Large intestine (tissue), 3 donors: ENCODE data around the gene SYF2. TPM values are rescaled to one million over a fixed set of nuclear protein-coding genes. Genes with fewer than 3 reads are reported as not detected.
"Not testable (repeated sequence)": the region's sequence is repeated elsewhere in the genome, so short reads cannot be mapped to it uniquely, and the experiment has no call there.

Source experiments
- DNase-seq, 2 donors: peaks; one replicate each; pipeline versions ENCODE4 v3.0.0 to v3.0.0-alpha.2; 2013
- H3K27ac ChIP-seq: one replicate; pipeline ENCODE4 v1.5.1; 2013; ENCODE audit warnings: low read length
- H3K27me3 ChIP-seq: 2 replicates; pipeline ENCODE4 v1.6.1; 2013; ENCODE audit warnings: low read length; ENCODE audit not compliant: control insufficient read depth, insufficient read depth
- H3K36me3 ChIP-seq: 2 replicates; pipeline ENCODE4 v1.6.1; 2013; ENCODE audit warnings: low read length; ENCODE audit not compliant: control insufficient read depth, insufficient read depth
- H3K4me1 ChIP-seq: one replicate; pipeline ENCODE4 v1.6.1; 2013; ENCODE audit warnings: low read length; ENCODE audit not compliant: control insufficient read depth, insufficient read depth
- H3K4me3 ChIP-seq: one replicate; pipeline ENCODE4 v1.5.1; 2013; ENCODE audit warnings: low read length
- H3K9me3 ChIP-seq: one replicate; pipeline ENCODE4 v1.6.1; 2013; ENCODE audit warnings: mild to moderate bottlenecking, low read depth, low read length, moderate library complexity; ENCODE audit not compliant: control insufficient read depth
- WGBS: methylation state at CpG from one replicate; pipeline ENCODE4 v1.1.5; 2013; ENCODE audit warnings: low lambda C conversion rate; ENCODE audit not compliant: insufficient coverage; 5-methylcytosine and 5-hydroxymethylcytosine counted together
- polyA plus RNA-seq: library from polyadenylated mRNA; unstranded; fragments of 120-200 nt; gene quantifications from one replicate; pipeline ENCODE4 v1.2.1, GENCODE V29; 2013

Gene SYF2
- polyA plus RNA-seq, 1 donor, result 70.3 TPM

- not testable (repeated sequence) for H3K9me3 ChIP-seq, H3K36me3 ChIP-seq, H3K4me1 ChIP-seq, H3K27me3 ChIP-seq
- WGBS, result no CpG with 5 or more reads among the region's 56 CpGs
- peak; percentile 77 to 82 for DNase-seq
- Histone ChIP-seq H3K27ac (peak overlapping the region; percentile 59), H3K4me3 (peak overlapping the region; percentile 51)
These were observed 35.2 kb upstream of the SYF2 start for GRCh38 chr1:25267288-25268142.

DNA sequence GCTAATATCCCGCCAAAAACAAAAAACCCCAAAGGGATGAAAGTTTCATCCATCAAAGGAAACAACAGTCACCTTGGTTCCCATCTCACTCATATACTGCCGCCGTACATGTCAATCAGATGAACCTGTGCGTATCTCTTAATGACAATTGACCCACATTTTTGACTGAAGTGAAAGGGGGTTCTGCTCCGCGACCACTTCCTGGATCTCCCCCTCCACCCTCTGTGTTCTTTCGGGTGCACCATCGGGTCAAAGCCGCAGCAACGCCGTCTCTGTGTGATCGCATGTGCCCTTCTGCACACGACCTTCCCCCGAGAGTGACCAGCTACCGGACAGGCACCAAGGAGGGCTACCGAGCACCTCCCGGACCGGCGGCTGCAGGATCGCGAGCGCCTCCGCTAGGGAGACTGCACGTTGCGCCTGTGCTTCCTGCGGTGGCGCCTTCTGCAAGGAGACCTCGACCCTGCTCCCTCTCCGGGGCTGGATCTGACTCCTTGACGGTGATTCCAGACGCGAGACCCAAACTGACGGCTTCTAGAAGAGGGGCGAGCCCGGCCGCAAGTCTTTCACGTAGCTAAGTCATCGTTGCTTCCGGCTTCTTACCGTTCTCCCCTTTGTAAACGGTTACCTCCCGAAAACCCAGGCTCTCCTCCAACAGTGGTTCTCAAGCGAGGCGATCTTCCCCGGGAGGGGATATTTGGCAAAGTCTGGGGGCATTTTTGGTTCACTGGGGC lies 34.4 kb upstream of the SYF2 start:
- peak overlapping the region; percentile 51 for H3K4me3 ChIP-seq
- not testable (repeated sequence) for H3K27me3 ChIP-seq, H3K4me1 ChIP-seq, H3K27ac ChIP-seq, H3K36me3 ChIP-seq, H3K9me3 ChIP-seq
- no CpG with 5 or more reads among the region's 45 CpGs for WGBS
- peak in 1 of 2 donors; percentile 11 for DNase-seq

DNA sequence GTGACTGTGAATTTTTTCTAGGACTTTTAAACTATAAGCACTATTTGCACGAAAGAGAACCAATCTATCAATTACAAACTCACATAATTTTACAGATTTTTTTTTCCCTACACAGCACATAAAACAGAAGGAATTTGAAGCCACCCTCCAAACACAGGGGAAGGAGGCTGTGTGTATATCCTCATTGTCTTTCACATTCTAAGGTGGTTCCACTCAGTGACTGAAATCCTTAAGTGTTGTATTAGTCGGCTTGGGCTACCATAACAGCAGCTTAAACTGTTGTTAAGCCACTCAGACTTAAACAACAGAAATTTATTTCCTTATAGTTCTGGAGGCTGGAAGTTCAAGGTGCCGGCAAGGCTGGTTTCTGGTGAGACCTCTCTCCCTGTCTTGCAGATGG lies 28.0 kb upstream of the SYF2 start:
- not testable (repeated sequence) for H3K36me3 ChIP-seq, H3K4me3 ChIP-seq, H3K4me1 ChIP-seq, DNase-seq, H3K9me3 ChIP-seq, H3K27me3 ChIP-seq, H3K27ac ChIP-seq
- WGBS, result 60% methylated on average over 1 of the region's 3 CpGs

GRCh38 chr1:25259813-25260212 lies 27.5 kb upstream of the SYF2 start:
- not testable (repeated sequence) for H3K36me3 ChIP-seq, H3K27ac ChIP-seq, DNase-seq, H3K9me3 ChIP-seq, H3K4me3 ChIP-seq, H3K27me3 ChIP-seq, H3K4me1 ChIP-seq
- WGBS, result no CpG with 5 or more reads among the region's 7 CpGs

DNA sequence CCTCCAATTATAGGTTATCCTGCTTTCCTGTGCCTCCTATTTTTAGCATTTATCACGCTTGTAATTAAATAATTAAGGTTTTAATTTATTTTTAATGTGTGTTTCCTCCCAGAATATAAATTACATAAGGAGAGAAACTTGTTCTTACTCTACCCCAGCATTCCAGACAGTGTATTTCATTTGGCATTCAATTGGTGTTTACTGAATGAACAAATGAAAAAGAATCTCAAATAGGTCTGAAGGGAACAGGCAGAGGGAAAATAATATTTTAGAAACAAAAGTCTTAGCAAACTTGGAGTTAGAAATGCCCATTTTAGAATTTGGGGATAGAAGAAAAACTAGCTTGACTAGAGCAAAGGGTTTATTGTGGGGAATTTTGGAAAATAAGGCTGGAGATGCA lies 24.9 kb upstream of the SYF2 start:
- H3K27ac ChIP-seq, result no peak overlapping the region
- WGBS, result 100% methylated on average over 1 of the region's 1 CpG
- no peaks in the 10 kb centered on the region for H3K36me3 ChIP-seq
- no peak overlapping the region for H3K4me3 ChIP-seq
- H3K4me1 ChIP-seq, result no peaks in the 10 kb centered on the region
- H3K9me3 ChIP-seq, result no peaks in the 10 kb centered on the region
- H3K27me3 ChIP-seq, result no peaks in the 10 kb centered on the region
- DNase-seq, result no peak

- no peak for DNase-seq
- Histone ChIP-seq H3K4me3 (no peak overlapping the region), H3K4me1 (no peaks in the 10 kb centered on the region), H3K9me3 (no peaks in the 10 kb centered on the region), H3K27me3 (no peaks in the 10 kb centered on the region), H3K36me3 (no peaks in the 10 kb centered on the region), H3K27ac (no peak overlapping the region)
- no CpG with 5 or more reads among the region's 5 CpGs for WGBS
These were observed 24.3 kb upstream of the SYF2 start for GRCh38 chr1:25256578-25256965.

- DNase-seq, result no peak
- Histone ChIP-seq H3K27ac (no peak overlapping the region), H3K4me1 (no peaks in the 10 kb centered on the region), H3K9me3 (no peaks in the 10 kb centered on the region), H3K27me3 (no peaks in the 10 kb centered on the region), H3K4me3 (no peak overlapping the region), H3K36me3 (no peaks in the 10 kb centered on the region)
- 87% methylated on average over 3 of the region's 18 CpGs for WGBS
These were observed 23.6 kb upstream of the SYF2 start for GRCh38 chr1:25255706-25256577.

GRCh38 chr1:25253911-25254310 lies 21.6 kb upstream of the SYF2 start:
- Histone ChIP-seq H3K4me3 (no peak overlapping the region), H3K27me3 (no peaks in the 10 kb centered on the region), H3K36me3 (no peaks in the 10 kb centered on the region), H3K4me1 (no peaks in the 10 kb centered on the region), H3K9me3 (no peaks in the 10 kb centered on the region), H3K27ac (no peak overlapping the region)
- no CpG with 5 or more reads among the region's 2 CpGs for WGBS
- no peak for DNase-seq

GRCh38 chr1:25247829-25248754 lies 15.8 kb upstream of the SYF2 start:
- no peak for DNase-seq
- Histone ChIP-seq H3K27me3 (no peaks in the 10 kb centered on the region), H3K4me1 (peaks cover 12% of the 10 kb centered on the region), H3K9me3 (no peaks in the 10 kb centered on the region), H3K36me3 (peaks cover 22% of the 10 kb centered on the region), H3K27ac (peak overlapping the region; percentile 98), H3K4me3 (peak overlapping the region; percentile 87)
- WGBS, result 0% methylated on average over 3 of the region's 30 CpGs
